HCT116 (cell line): ENCODE data around the gene CUEDC1. TPM values are rescaled to one million over a fixed set of nuclear protein-coding genes. Genes with fewer than 3 reads are reported as not detected.

ENCODE experiments used
- ATAC-seq: fragments of 200-7000 bp; cut with Tn5 transposase; 2 replicates; pipeline ENCODE4 v1.9.1; 2020; ENCODE audit warnings: mild to moderate bottlenecking, moderate library complexity
- BruUV-seq: library from RNA; stranded (reverse); fragments of 400-500 nt; replicated peaks from 2 replicates; lab custom pipeline; 2021; lab: Mats Ljungman, UMichigan
- CTCF ChIA-PET: fragments of 300-600 bp; sonication (Branson Sonifier 250); formaldehyde crosslinking; loops from one replicate; lab custom pipeline; 2021; ENCODE audit warnings: antibody characterized with exemption; lab: Charles Lee
- POLR2A ChIA-PET: fragments of 300-600, 350-600 bp; sonication (Branson Sonifier 250); formaldehyde crosslinking; loops from one replicate; lab custom pipeline; 2021; ENCODE audit warnings: antibody characterized with exemption; lab: Charles Lee
- RAD21 ChIA-PET, 2 experiments: fragments of 300-600 bp; sonication (Branson Sonifier 250); formaldehyde crosslinking; loops; one replicate each; lab custom pipeline; 2023; ENCODE audit warnings: low total read pairs in 2 of 2; ENCODE audit not compliant: uncharacterized antibody in 2 of 2, unreplicated experiment in 2 of 2, low non-redundant PET in 1 of 2; lab: Charles Lee
- DNase-seq: peaks from one replicate; pipeline ENCODE4 v3.0.0-alpha.2; 2010; ENCODE audit warnings: low read depth, low spot score
- H2AFZ ChIP-seq: fragments of 200-600 bp; shearing (Covaris generic), sonication (generic); 2 replicates; pipeline ENCODE4 v1.6.1; 2017; ENCODE audit warnings: low read depth, mixed run types, mixed read lengths, antibody characterized with exemption, low read length; ENCODE audit not compliant: poor library complexity, severe bottlenecking
- H3K27ac ChIP-seq: 2 replicates; pipeline ENCODE4 v1.5.1; 2012; ENCODE audit warnings: low read depth, low read length
- H3K27me3 ChIP-seq: fragments of 200-600 bp; sonication (generic); 2 replicates; pipeline ENCODE4 v1.6.1; 2016; ENCODE audit warnings: mixed run types, low read length, mixed read lengths; ENCODE audit not compliant: insufficient read depth
- H3K36me3 ChIP-seq, 2 experiments: fragments of 200-500 bp in 1 of 2; fragments of 200-600 bp in 1 of 2; sonication (Bioruptor generic) in 1 of 2; sonication (generic) in 1 of 2; 2 replicates each; pipeline versions ENCODE4 v1.5.1 to v1.6.1; 2014 to 2016; ENCODE audit warnings: low read length in 2 of 2, inconsistent platforms in 1 of 2, mixed read lengths in 1 of 2, mixed run types in 1 of 2; ENCODE audit not compliant: insufficient read depth in 2 of 2, control insufficient read depth in 1 of 2
- H3K4me1 ChIP-seq, 2 experiments: fragments of 200-600 bp in 1 of 2; sonication (generic) in 1 of 2; 2 replicates each; pipeline versions ENCODE4 v1.5.1 to v1.6.1; 2012 to 2017; ENCODE audit warnings: low read length in 2 of 2, inconsistent platforms in 1 of 2, mild to moderate bottlenecking in 1 of 2, mixed read lengths in 1 of 2, mixed run types in 1 of 2, moderate library complexity in 1 of 2; ENCODE audit not compliant: insufficient read depth in 2 of 2, control insufficient read depth in 1 of 2
- H3K4me2 ChIP-seq: fragments of 200-600 bp; sonication (generic); 2 replicates; pipeline ENCODE4 v1.6.1; 2017; ENCODE audit warnings: mixed run types, low read length, mixed read lengths
- H3K4me3 ChIP-seq, 2 experiments: fragments of 200-600 bp in 1 of 2; sonication (generic) in 1 of 2; replicated peaks in 1 of 2; 2 replicates each; pipeline ENCODE4 v1.5.1; 2011 to 2016; ENCODE audit warnings: low read length in 2 of 2, control low read depth in 1 of 2, low read depth in 1 of 2, mild to moderate bottlenecking in 1 of 2, mixed read lengths in 1 of 2, mixed run types in 1 of 2
- H3K79me2 ChIP-seq: fragments of 200-600 bp; sonication (generic); 2 replicates; pipeline ENCODE4 v1.6.1; 2017; ENCODE audit warnings: mild to moderate bottlenecking, mixed run types, low read length, moderate library complexity, mixed read lengths; ENCODE audit not compliant: insufficient read depth
- H3K9ac ChIP-seq: fragments of 200-600 bp; sonication (generic); 2 replicates; pipeline ENCODE4 v1.6.1; 2016; ENCODE audit warnings: low read length, mixed read lengths
- H3K9me2 ChIP-seq: fragments of 200-600 bp; sonication (generic), shearing (Covaris generic); 2 replicates; pipeline ENCODE4 v1.6.1; 2017; ENCODE audit warnings: mixed run types, mild to moderate bottlenecking, moderate library complexity; ENCODE audit not compliant: insufficient read depth
- H3K9me3 ChIP-seq, 2 experiments: fragments of 200-500 bp in 1 of 2; fragments of 200-600 bp in 1 of 2; sonication (Bioruptor generic) in 1 of 2; sonication (generic) in 1 of 2; 2 replicates each; pipeline ENCODE4 v1.6.1; 2014 to 2017; ENCODE audit warnings: low read length in 2 of 2, mixed read lengths in 2 of 2, inconsistent platforms in 1 of 2, low read depth in 1 of 2, mild to moderate bottlenecking in 1 of 2, mixed run types in 1 of 2, moderate library complexity in 1 of 2; ENCODE audit not compliant: control insufficient read depth in 1 of 2, insufficient read depth in 1 of 2
- H4K20me1 ChIP-seq: fragments of 200-600 bp; sonication (generic), shearing (Covaris generic); 2 replicates; pipeline ENCODE4 v1.6.1; 2017; ENCODE audit warnings: mixed run types, mild to moderate bottlenecking, moderate library complexity; ENCODE audit not compliant: insufficient read depth
- CBX3 ChIP-seq: IDR thresholded peaks from 2 replicates; pipeline ENCODE4 v1.6.1; 2012; ENCODE audit warnings: low read depth
- CEBPB ChIP-seq: IDR thresholded peaks from 2 replicates; pipeline ENCODE4 v1.6.1; 2012; ENCODE audit warnings: low read depth
- EZH2phosphoT487 ChIP-seq: fragments of 200-600 bp; IDR thresholded peaks from 2 replicates; pipeline ENCODE4 v1.6.1; 2018; ENCODE audit warnings: antibody characterized with exemption, borderline replicate concordance
- FOSL1 ChIP-seq: IDR thresholded peaks from 2 replicates; pipeline ENCODE4 v1.6.1; 2012; ENCODE audit warnings: low read depth
- POLR2AphosphoS5 ChIP-seq: IDR thresholded peaks from 2 replicates; pipeline ENCODE4 v1.6.1; 2011; ENCODE audit warnings: mild to moderate bottlenecking, low read depth, low read length, moderate library complexity
- SP1 ChIP-seq: IDR thresholded peaks from 2 replicates; pipeline ENCODE4 v1.6.1; 2012; ENCODE audit warnings: low read depth
- TCF7L2 ChIP-seq: IDR thresholded peaks from 2 replicates; pipeline ENCODE4 v1.7.0; 2011; ENCODE audit warnings: borderline replicate concordance, inconsistent platforms; ENCODE audit not compliant: insufficient read depth, insufficient read length; ENCODE audit errors: extremely low read depth
- intact Hi-C: fragments of 100-400 bp; cut with micrococcal nuclease; formaldehyde crosslinking; loops from 2 replicates; pipeline ENCODE4 v1.10.0; 2022
- total RNA-seq: library from RNA; stranded (reverse); gene quantifications from one replicate; pipeline ENCODE4 v1.2.1, GENCODE V29; 2021; ENCODE audit not compliant: unreplicated experiment
- TF ChIP-seq, protein P1 (sequence below): IDR thresholded peaks from 2 replicates; pipeline ENCODE4 v1.6.1; 2012; ENCODE audit warnings: low read depth

CUEDC1 gene
- total RNA-seq, 1 experiment from 2014 or later: 60.2 TPM

DNA sequence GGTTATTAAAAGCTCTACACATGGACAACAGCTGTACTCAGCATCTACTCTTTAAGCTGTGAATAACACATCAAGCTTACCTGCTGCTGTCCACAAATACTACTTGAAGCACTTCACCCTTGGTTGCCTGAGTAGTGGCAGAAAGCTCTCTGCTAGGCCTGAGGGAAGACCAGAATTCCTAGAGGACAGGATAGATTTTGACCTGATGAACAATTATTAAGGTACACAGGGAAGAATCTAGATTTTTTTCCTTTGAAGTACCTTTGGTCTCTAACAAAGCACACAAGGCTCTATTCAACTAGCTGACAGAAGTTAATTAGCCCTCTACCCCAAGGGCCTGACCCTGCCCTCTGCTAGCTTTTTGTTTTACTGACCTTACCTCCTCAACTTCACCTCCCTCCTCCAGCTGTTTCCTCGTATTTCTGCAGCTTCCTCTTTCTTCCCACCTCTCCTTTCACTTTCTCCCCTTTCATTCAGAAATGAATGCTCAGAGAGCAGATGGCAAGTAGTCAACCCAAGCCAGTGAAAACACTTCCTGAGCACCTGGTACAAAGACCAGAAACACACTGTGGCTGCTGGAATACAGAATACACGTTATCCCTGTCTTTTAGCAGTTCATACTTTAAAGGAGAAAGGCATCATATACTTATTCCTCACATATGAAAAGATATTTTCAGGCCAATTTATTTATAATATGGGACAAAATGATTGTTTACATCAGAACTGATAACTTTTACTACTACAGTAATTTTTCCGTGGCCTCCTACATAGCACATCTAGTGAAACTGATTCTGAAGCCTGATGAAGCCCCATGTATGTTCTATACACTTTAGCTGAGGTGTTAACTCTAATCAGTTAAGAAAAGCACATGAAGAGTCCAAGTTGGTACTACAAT, 38.5 kb upstream of the CUEDC1 start:
- H3K79me2 ChIP-seq: peaks cover 50% of the 10 kb centered on the region
- 0 out of 2 replicates have a peak overlapping the region, but pooled peaks have one; percentile 4 for H3K9ac ChIP-seq
- peaks cover 55 to 93% of the 10 kb centered on the region in 2 experiments for H3K4me1 ChIP-seq
- BruUV-seq: no TSS peak
- ChIA-PET POLR2A (interaction anchor here (0.7 to 2.0 kb wide), 5 partner anchors 13 to 133 kb away, joined by 3 to 8 read pairs (median 3); no protein-coding TSS in a partner anchor), CTCF (interaction anchor here (0.7 to 15.4 kb wide), 4 partner anchors 107 to 144 kb away, joined by 3 to 288 read pairs (median 4); partner anchors contain the start of gene MRPS23), RAD21 (interaction anchor here in 1 of 2 experiments (0.7 to 2.1 kb wide), 3 partner anchors 133 to 233 kb away, joined by 3 to 6 read pairs (median 3); no protein-coding TSS in a partner anchor)
- TF ChIP-seq EZH2phosphoT487: no peak
- peak; percentile 58; the same call in 1 of the 2 replicates for TF ChIP-seq POLR2AphosphoS5
- no peaks in the 10 kb centered on the region for H3K9me2 ChIP-seq
- no peak for ATAC-seq
- no peaks in the 10 kb centered on the region for H3K9me3 ChIP-seq
- H3K27ac ChIP-seq: peak overlapping the region; percentile 23; the same call in 1 of the 2 replicates
- peaks cover 17% of the 10 kb centered on the region; the same call in 1 of the 2 replicates for H4K20me1 ChIP-seq
- intact Hi-C loops: loop anchor here (2.0 kb wide), 2 partner anchors 77 to 143 kb away; partner anchors contain the start of gene MRPS23
- DNase-seq: no peak
- H3K4me2 ChIP-seq: peak overlapping the region; percentile 1; the same call in 1 of the 2 replicates
- H2AFZ ChIP-seq: no peak overlapping the region
- H3K36me3 ChIP-seq: peaks cover 21 to 45% of the 10 kb centered on the region in 2 experiments
- H3K27me3 ChIP-seq: no peaks in the 10 kb centered on the region
- H3K4me3 ChIP-seq: no peak overlapping the region

DNA sequence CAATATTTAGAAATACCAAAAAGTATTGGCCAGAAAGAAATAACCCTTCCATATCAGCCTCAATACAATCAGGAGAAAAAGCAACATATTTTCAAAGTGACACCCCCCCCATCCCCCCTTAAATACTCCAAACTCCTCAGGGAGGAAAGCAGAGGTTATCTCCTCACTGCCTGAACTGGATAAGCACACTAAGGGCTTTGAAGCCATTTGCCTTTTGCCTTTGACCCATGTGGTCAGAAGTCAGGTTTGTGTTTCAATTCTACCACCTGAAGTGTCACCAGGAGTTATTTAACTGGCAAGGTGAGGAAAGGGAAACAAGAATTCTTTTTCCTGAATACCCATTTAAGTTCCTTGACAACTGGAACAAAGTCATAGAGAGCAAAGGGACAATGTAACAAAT, 36.3 kb upstream of the CUEDC1 start:
- intact Hi-C loops: no loop called here
- H3K27ac ChIP-seq: peak overlapping the region; percentile 23; the same call in 1 of the 2 replicates
- peak overlapping the region; percentile 1; the same call in 1 of the 2 replicates for H3K4me2 ChIP-seq
- ATAC-seq: no peak
- H3K4me3 ChIP-seq: no peak overlapping the region
- CTCF ChIA-PET: interaction anchor here (4.6 to 15.4 kb wide), 2 partner anchors 9 to 134 kb away, joined by 57 to 288 read pairs; no protein-coding TSS in a partner anchor
- TF ChIP-seq, protein P1, sequence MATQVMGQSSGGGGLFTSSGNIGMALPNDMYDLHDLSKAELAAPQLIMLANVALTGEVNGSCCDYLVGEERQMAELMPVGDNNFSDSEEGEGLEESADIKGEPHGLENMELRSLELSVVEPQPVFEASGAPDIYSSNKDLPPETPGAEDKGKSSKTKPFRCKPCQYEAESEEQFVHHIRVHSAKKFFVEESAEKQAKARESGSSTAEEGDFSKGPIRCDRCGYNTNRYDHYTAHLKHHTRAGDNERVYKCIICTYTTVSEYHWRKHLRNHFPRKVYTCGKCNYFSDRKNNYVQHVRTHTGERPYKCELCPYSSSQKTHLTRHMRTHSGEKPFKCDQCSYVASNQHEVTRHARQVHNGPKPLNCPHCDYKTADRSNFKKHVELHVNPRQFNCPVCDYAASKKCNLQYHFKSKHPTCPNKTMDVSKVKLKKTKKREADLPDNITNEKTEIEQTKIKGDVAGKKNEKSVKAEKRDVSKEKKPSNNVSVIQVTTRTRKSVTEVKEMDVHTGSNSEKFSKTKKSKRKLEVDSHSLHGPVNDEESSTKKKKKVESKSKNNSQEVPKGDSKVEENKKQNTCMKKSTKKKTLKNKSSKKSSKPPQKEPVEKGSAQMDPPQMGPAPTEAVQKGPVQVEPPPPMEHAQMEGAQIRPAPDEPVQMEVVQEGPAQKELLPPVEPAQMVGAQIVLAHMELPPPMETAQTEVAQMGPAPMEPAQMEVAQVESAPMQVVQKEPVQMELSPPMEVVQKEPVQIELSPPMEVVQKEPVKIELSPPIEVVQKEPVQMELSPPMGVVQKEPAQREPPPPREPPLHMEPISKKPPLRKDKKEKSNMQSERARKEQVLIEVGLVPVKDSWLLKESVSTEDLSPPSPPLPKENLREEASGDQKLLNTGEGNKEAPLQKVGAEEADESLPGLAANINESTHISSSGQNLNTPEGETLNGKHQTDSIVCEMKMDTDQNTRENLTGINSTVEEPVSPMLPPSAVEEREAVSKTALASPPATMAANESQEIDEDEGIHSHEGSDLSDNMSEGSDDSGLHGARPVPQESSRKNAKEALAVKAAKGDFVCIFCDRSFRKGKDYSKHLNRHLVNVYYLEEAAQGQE: no peak
- TF ChIP-seq CEBPB (0 out of 2 replicates have a peak, but pooled peaks have one; percentile 7), FOSL1 (no peak), CBX3 (no peak), TCF7L2 (no peak), SP1 (no peak)
- RAD21 ChIA-PET: no interaction called here
- no TSS peak for BruUV-seq
- no peaks in the 10 kb centered on the region for H3K27me3 ChIP-seq
- H3K9me2 ChIP-seq: no peaks in the 10 kb centered on the region
- H3K9ac ChIP-seq: no peak overlapping the region
- POLR2A ChIA-PET: interaction anchor here (2.6 to 4.4 kb wide), 3 partner anchors 10 to 131 kb away, joined by 9 to 30 read pairs (median 16); partner anchors contain the start of gene SRSF1
- H2AFZ ChIP-seq: no peak overlapping the region
- peaks cover 45% of the 10 kb centered on the region for H3K79me2 ChIP-seq
- H4K20me1 ChIP-seq: peaks cover 4% of the 10 kb centered on the region; the same call in 1 of the 2 replicates
- peaks cover 57 to 84% of the 10 kb centered on the region in 2 experiments for H3K4me1 ChIP-seq
- no peaks in the 10 kb centered on the region for H3K9me3 ChIP-seq
- DNase-seq: no peak
- H3K36me3 ChIP-seq: peaks cover 4 to 24% of the 10 kb centered on the region in 2 experiments; a peak in 3 of 4 replicates
